NAMALWA (cell line): ENCODE data around the gene TRABD2A.

ENCODE experiments used
- DNase-seq: peaks from one replicate; pipeline ENCODE4 v3.0.0-alpha.2; 2015; ENCODE audit warnings: low spot score

The TRABD2A gene

GRCh38 chr2:84904717-84905174, 23.9 kb upstream of the TRABD2A start:
- no peak for DNase-seq

- DNase-seq: no peak
These were observed 23.3 kb upstream of the TRABD2A start for GRCh38 chr2:84904151-84904550.

- DNase-seq: no peak
These were observed 21.6 kb upstream of the TRABD2A start for GRCh38 chr2:84902526-84902925.

GRCh38 chr2:84901593-84902120, 20.8 kb upstream of the TRABD2A start:
- DNase-seq: no peak

GRCh38 chr2:84900971-84901370, 20.1 kb upstream of the TRABD2A start:
- no peak for DNase-seq

- no peak for DNase-seq
These were observed 18.7 kb upstream of the TRABD2A start for GRCh38 chr2:84899304-84900204.

GRCh38 chr2:84897773-84898172, 16.9 kb upstream of the TRABD2A start:
- no peak for DNase-seq

GRCh38 chr2:84896567-84896966, 15.7 kb upstream of the TRABD2A start:
- DNase-seq: no peak

GRCh38 chr2:84894758-84895520, 14.1 kb upstream of the TRABD2A start:
- peak; percentile 59 for DNase-seq

GRCh38 chr2:84894131-84894586, 13.3 kb upstream of the TRABD2A start:
- peak; percentile 20 for DNase-seq

GRCh38 chr2:84891355-84892010, 10.6 kb upstream of the TRABD2A start:
- no peak for DNase-seq

- DNase-seq: no peak
These were observed 8.4 kb upstream of the TRABD2A start for GRCh38 chr2:84889332-84889731.

- DNase-seq: peak; percentile 88
These were observed 7.8 kb upstream of the TRABD2A start for GRCh38 chr2:84888401-84889276.

GRCh38 chr2:84886791-84887190, 5.9 kb upstream of the TRABD2A start:
- no peak for DNase-seq

GRCh38 chr2:84885111-84885510, 4.2 kb upstream of the TRABD2A start:
- DNase-seq: no peak

GRCh38 chr2:84884449-84884848, 3.6 kb upstream of the TRABD2A start:
- DNase-seq: no peak

GRCh38 chr2:84882775-84883550, 2.1 kb upstream of the TRABD2A start:
- no peak for DNase-seq

GRCh38 chr2:84882414-84882738, 1.5 kb upstream of the TRABD2A start:
- DNase-seq: no peak

- DNase-seq: peak; percentile 93
These were observed 913 bp upstream of the TRABD2A start for GRCh38 chr2:84881581-84882413.

- DNase-seq: no peak
These were observed 564 bp downstream of the TRABD2A start for GRCh38 chr2:84880395-84880644.
